Spleen (tissue), 11 donors: ENCODE measurements around the gene LRMDA. TPM values are rescaled to one million over a fixed set of nuclear protein-coding genes. Genes with fewer than 3 reads are reported as not detected.

Experiments used
- DNase-seq: peaks from one replicate; pipeline ENCODE4 v3.0.0-alpha.2; 2020
- H3K27ac ChIP-seq, 8 donors: fragments of 200-600 bp; sonication (generic) in 7 of 8; 1 replicate in 4 of 8; 2 replicates in 4 of 8; pipeline versions ENCODE4 v1.5.0 to v1.8.0; 2016 to 2021; ENCODE audit warnings: inconsistent platforms in 4 of 8, mild to moderate bottlenecking in 4 of 8, moderate library complexity in 1 of 8
- H3K27me3 ChIP-seq, 7 donors: fragments of 200-600 bp; sonication (generic) in 6 of 7; replicated peaks in 1 of 7; 1 replicate in 4 of 7; 2 replicates in 3 of 7; pipeline versions ENCODE4 v1.5.0 to v1.8.0; 2016 to 2021; ENCODE audit warnings: inconsistent platforms in 3 of 7, mild to moderate bottlenecking in 1 of 7
- H3K36me3 ChIP-seq, 6 donors: fragments of 200-600 bp; sonication (generic) in 5 of 6; 1 replicate in 4 of 6; 2 replicates in 2 of 6; pipeline versions ENCODE4 v1.5.0 to v1.8.0; 2016 to 2021; ENCODE audit warnings: inconsistent platforms in 2 of 6
- H3K4me1 ChIP-seq, 6 donors: fragments of 200-600 bp; sonication (generic) in 5 of 6; 1 replicate in 3 of 6; 2 replicates in 3 of 6; pipeline versions ENCODE4 v1.5.0 to v1.8.0; 2016 to 2021; ENCODE audit warnings: inconsistent platforms in 3 of 6
- H3K4me3 ChIP-seq, 8 donors: fragments of 200-600 bp; sonication (generic) in 7 of 8; 1 replicate in 4 of 8; 2 replicates in 4 of 8; pipeline versions ENCODE4 v1.5.0 to v1.8.0; 2016 to 2021; ENCODE audit warnings: inconsistent platforms in 4 of 8, mild to moderate bottlenecking in 4 of 8, moderate library complexity in 2 of 8
- H3K9me3 ChIP-seq, 8 donors: fragments of 200-600 bp; sonication (generic) in 7 of 8; 1 replicate in 4 of 8; 2 replicates in 4 of 8; pipeline versions ENCODE4 v1.5.0 to v1.8.0; 2016 to 2021; ENCODE audit warnings: inconsistent platforms in 4 of 8
- POLR2A ChIP-seq, 3 donors: fragments of 450-650 bp; IDR thresholded peaks; one replicate each; pipeline ENCODE4 v1.5.1; 2017; ENCODE audit warnings: antibody characterized with exemption in 3 of 3, mild to moderate bottlenecking in 1 of 3
- POLR2AphosphoS5 ChIP-seq, 3 donors: sonication (generic); formaldehyde crosslinking; IDR thresholded peaks; one replicate each; pipeline ENCODE4 v1.5.1; 2017; ENCODE audit warnings: antibody characterized with exemption in 3 of 3
- WGBS, 5 donors: extraction: QIAGEN DNeasy Blood & Tissue Kit in 3 of 5; methylation state at CpG; one replicate each; pipeline versions ENCODE4 v1.1.5 to v1.1.7; 2013 to 2018; 5-methylcytosine and 5-hydroxymethylcytosine counted together
- intact Hi-C: fragments of 100-400 bp; cut with DNase I; formaldehyde crosslinking; loops from one replicate; pipeline ENCODE4 v1.15.0; 2023; ENCODE audit warnings: low total_unique reads
- polyA plus RNA-seq, 3 donors: library from polyadenylated mRNA; stranded (reverse); fragments of 200-250 nt; gene quantifications; one replicate each; pipeline ENCODE4 v1.2.1, GENCODE V29; 2013
- total RNA-seq, 7 donors: library from RNA; depleted of rRNA in 3 of 7; stranded (reverse); fragments of >200 nt in 3 of 7; fragmentation: NEBNext Ultra II Directional in 4 of 7; extraction: Animal tissue kit (Norgen Biotek cat#: 25700) in 4 of 7; gene quantifications; one replicate each; pipeline versions ENCODE4 v1.1.0 to v1.2.1, GENCODE V29; 2016 to 2021
- TF ChIP-seq, protein P1 (sequence below), 11 experiments: fragments of 200-600 bp in 7 of 11; fragments of 450-650 bp in 4 of 11; sonication (generic) in 4 of 11; IDR thresholded peaks in 8 of 11; conservative IDR thresholded peaks in 3 of 11; 1 replicate in 7 of 11; 2 replicates in 4 of 11; pipeline versions ENCODE4 v1.4.0 to v1.8.0; 2016 to 2021; ENCODE audit warnings: antibody characterized with exemption in 11 of 11, inconsistent platforms in 4 of 11, mild to moderate bottlenecking in 1 of 11
- donor health status: healthy with polysubstance abuse.
- donor health status: DM: no; HTN: no; CAD: no; lungs with moderate emphysema.
- donor health status: DM: no; HTN: no; CAD: no.
- donor health status: Bipolar disorder and iron deficiency.
- donor health status: healthy.
- donor health status: DM: no; HTN: no; CAD: no.
- donor health status: DM: yes; HTN: yes; CAD: no.

Gene LRMDA
- total and polyA plus RNA-seq, 10 donors, result 7.3 to 46.6 (median 28.2) TPM

DNA sequence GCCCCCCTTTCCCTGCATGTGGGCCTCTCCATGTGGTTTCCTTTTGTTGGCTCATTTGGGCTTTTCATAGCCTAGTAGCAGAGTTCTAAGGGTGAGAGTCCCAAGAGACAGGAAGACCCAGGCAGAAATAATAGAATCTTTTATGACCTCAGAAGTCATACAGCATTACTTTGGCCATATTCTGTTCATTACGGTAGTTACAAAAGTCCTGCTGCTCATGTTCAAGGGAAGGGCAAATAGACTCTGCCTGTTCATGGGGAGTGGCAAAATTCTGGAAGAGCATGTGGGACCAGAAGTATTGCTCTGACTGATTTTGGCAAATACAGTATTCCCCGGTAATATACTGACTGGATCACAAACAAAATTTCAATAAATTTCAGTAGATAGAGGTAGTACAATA lies 910.3 kb downstream of the LRMDA start:
- intact Hi-C loops, result no loop called here
- H3K4me1 ChIP-seq, result peaks cover 0 to 4% (median 0%) of the 10 kb centered on the region in 6 donors
- H3K27me3 ChIP-seq, result no peaks in the 10 kb centered on the region
- TF ChIP-seq POLR2A (IDR thresholded peaks at IDR 0.05), result no peak
- TF ChIP-seq POLR2AphosphoS5 (IDR thresholded peaks at IDR 0.05), result no peak
- TF ChIP-seq, protein P1, sequence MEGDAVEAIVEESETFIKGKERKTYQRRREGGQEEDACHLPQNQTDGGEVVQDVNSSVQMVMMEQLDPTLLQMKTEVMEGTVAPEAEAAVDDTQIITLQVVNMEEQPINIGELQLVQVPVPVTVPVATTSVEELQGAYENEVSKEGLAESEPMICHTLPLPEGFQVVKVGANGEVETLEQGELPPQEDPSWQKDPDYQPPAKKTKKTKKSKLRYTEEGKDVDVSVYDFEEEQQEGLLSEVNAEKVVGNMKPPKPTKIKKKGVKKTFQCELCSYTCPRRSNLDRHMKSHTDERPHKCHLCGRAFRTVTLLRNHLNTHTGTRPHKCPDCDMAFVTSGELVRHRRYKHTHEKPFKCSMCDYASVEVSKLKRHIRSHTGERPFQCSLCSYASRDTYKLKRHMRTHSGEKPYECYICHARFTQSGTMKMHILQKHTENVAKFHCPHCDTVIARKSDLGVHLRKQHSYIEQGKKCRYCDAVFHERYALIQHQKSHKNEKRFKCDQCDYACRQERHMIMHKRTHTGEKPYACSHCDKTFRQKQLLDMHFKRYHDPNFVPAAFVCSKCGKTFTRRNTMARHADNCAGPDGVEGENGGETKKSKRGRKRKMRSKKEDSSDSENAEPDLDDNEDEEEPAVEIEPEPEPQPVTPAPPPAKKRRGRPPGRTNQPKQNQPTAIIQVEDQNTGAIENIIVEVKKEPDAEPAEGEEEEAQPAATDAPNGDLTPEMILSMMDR (IDR thresholded peaks at IDR 0.05 in 8 of 11, conservative IDR thresholded peaks at IDR 0.05 in 3 of 11), result no peak
- no peak overlapping the region for H3K27ac ChIP-seq
- no peaks in the 10 kb centered on the region for H3K36me3 ChIP-seq
- no peak for DNase-seq
- 81 to 88% (median 85%) methylated on average over 2 of the region's 2 CpGs for WGBS, 5 donors
- no peak overlapping the region for H3K4me3 ChIP-seq
- H3K9me3 ChIP-seq, result peaks cover 0 to 11% (median 0%) of the 10 kb centered on the region in 8 donors

DNA sequence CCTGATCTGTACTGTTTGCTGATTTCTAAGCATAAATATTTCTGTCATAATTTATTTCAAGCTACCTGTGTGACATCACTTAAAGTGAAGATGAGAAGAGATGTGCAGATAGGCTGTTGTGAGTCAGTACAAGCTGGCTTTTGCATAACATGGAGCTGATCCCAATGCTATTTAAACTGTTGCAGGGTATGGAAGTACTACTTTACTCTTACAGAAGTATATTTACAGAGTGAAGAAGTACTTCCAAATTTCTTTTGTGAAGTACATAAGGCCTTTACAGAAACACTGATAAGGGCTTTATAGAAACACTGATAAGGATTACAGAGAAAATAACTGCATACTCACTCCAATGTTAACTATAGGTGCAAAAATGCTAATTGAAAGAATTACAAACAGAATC lies 911.6 kb downstream of the LRMDA start:
- H3K9me3 ChIP-seq, result peaks cover 0 to 11% (median 0%) of the 10 kb centered on the region in 8 donors
- H3K36me3 ChIP-seq, result no peaks in the 10 kb centered on the region
- no peak for DNase-seq
- H3K27me3 ChIP-seq, result no peaks in the 10 kb centered on the region
- H3K4me3 ChIP-seq, result no peak overlapping the region
- TF ChIP-seq POLR2A (IDR thresholded peaks at IDR 0.05) (no peak), POLR2AphosphoS5 (IDR thresholded peaks at IDR 0.05) (no peak)
- TF ChIP-seq, protein P1 (IDR thresholded peaks at IDR 0.05 in 8 of 11, conservative IDR thresholded peaks at IDR 0.05 in 3 of 11), result no peak
- H3K4me1 ChIP-seq, result no peaks in the 10 kb centered on the region
- intact Hi-C loops, result no loop called here
- no peak overlapping the region for H3K27ac ChIP-seq

DNA sequence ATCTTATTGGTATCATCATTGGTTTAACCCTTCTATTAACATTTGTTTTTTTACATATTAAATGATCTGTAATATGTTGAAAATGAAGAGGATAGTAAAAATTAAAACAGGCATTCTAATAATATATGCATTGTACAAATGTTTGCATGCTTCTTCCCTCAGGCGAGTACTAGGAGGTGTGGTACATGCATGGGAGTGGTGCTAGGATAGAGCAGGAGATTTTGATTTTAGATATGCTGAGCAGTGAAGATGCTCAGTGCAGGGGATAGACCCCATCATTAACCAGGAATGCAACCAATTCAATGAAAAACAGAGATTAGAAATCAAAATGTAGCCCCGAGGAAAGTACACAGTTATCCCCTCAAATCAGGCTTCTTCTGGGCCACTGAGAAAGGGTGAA lies 916.4 kb downstream of the LRMDA start:
- no peak for TF ChIP-seq POLR2A (IDR thresholded peaks at IDR 0.05)
- TF ChIP-seq, protein P1 (IDR thresholded peaks at IDR 0.05 in 8 of 11, conservative IDR thresholded peaks at IDR 0.05 in 3 of 11), result no peak
- TF ChIP-seq POLR2AphosphoS5 (IDR thresholded peaks at IDR 0.05), result no peak
- Histone ChIP-seq H3K4me1 (no peaks in the 10 kb centered on the region), H3K27me3 (no peaks in the 10 kb centered on the region), H3K9me3 (peaks cover 0 to 10% (median 0%) of the 10 kb centered on the region in 8 donors), H3K27ac (no peak overlapping the region), H3K4me3 (no peak overlapping the region), H3K36me3 (no peaks in the 10 kb centered on the region)
- WGBS, 5 donors, result 89 to 98% (median 94%) methylated on average over 2 of the region's 2 CpGs
- intact Hi-C loops, result no loop called here
- no peak for DNase-seq

DNA sequence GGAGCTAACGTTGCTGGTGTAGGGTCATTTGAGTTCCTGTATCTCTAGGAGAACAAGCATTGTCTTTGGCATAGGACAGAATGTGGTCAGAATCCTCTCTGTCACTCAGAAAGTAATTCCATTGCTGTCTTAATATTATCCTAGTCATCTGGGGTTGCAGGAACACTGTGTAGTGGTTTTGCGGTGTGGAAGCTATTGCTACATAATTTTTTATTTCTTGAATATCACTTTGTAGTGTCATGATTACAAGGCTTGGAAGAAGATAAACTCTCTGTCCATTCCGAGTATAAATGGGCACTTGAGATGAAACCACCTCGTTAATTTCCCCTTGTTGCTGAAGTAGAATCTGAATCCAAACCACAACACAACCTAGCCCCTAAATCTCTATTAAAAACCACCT lies 919.2 kb downstream of the LRMDA start:
- no peaks in the 10 kb centered on the region for H3K27me3 ChIP-seq
- H3K4me1 ChIP-seq, result no peaks in the 10 kb centered on the region
- TF ChIP-seq POLR2AphosphoS5 (IDR thresholded peaks at IDR 0.05) (no peak), POLR2A (IDR thresholded peaks at IDR 0.05) (no peak)
- TF ChIP-seq, protein P1 (IDR thresholded peaks at IDR 0.05 in 8 of 11, conservative IDR thresholded peaks at IDR 0.05 in 3 of 11), result no peak
- intact Hi-C loops, result no loop called here
- DNase-seq, result no peak
- no peak overlapping the region for H3K4me3 ChIP-seq
- no peaks in the 10 kb centered on the region for H3K9me3 ChIP-seq
- 78 to 86% (median 81%) methylated on average over 4 of the region's 4 CpGs for WGBS, 5 donors
- H3K36me3 ChIP-seq, result no peaks in the 10 kb centered on the region
- no peak overlapping the region for H3K27ac ChIP-seq
